HFFc6 (cell line): ENCODE data around the gene NFIA. TPM values are rescaled to one million over a fixed set of nuclear protein-coding genes. Genes with fewer than 3 reads are reported as not detected.

Source experiments
- DNase-seq: peaks from one replicate; pipeline ENCODE4 v3.0.0-alpha.2; 2018
- H3K27ac Mint-ChIP-seq: 2 replicates; pipeline ENCODE4 v1.8.0; 2020; ENCODE audit warnings: mild to moderate bottlenecking, mixed read lengths
- H3K27me3 Mint-ChIP-seq: 2 replicates; pipeline ENCODE4 v1.8.0; 2021; ENCODE audit warnings: mild to moderate bottlenecking, moderate library complexity, mixed read lengths; ENCODE audit not compliant: insufficient read depth
- H3K36me3 Mint-ChIP-seq: 2 replicates; pipeline ENCODE4 v1.8.0; 2021; ENCODE audit warnings: low read depth, mixed read lengths
- H3K4me1 Mint-ChIP-seq: 2 replicates; pipeline ENCODE4 v1.8.0; 2020; ENCODE audit warnings: low read depth, mixed read lengths
- H3K4me3 Mint-ChIP-seq: 2 replicates; pipeline ENCODE4 v1.8.0; 2020; ENCODE audit warnings: mild to moderate bottlenecking, moderate library complexity, mixed read lengths
- H3K9me3 Mint-ChIP-seq: 2 replicates; pipeline ENCODE4 v1.8.0; 2020; ENCODE audit warnings: mild to moderate bottlenecking, mixed read lengths
- CTCF ChIP-seq: fragments of 200-600 bp; sonication (generic); IDR thresholded peaks from 2 replicates; pipeline ENCODE4 v1.5.0; 2021; ENCODE audit warnings: antibody characterized with exemption, mild to moderate bottlenecking
- total RNA-seq, 6 experiments: library from RNA; stranded (reverse); fragmentation: NEBNext Ultra II Directional; extraction: Animal tissue kit (Norgen Biotek cat#: 25700); gene quantifications; 2 replicates in 1 of 6; 3 replicates in 5 of 6; pipeline ENCODE4 v1.2.3, GENCODE V29; 2021

Gene NFIA
- total RNA-seq, 6 experiments from 2014 or later: 8.5 to 11.3 (median 10.4) TPM

- Mint-ChIP-seq H3K36me3 (no peaks in the 10 kb centered on the region), H3K27ac (no peak overlapping the region), H3K9me3 (no peaks in the 10 kb centered on the region), H3K4me3 (no peak overlapping the region), H3K27me3 (no peaks in the 10 kb centered on the region), H3K4me1 (no peaks in the 10 kb centered on the region)
- no peak for TF ChIP-seq CTCF
- no peak for DNase-seq
Measured at GRCh38 chr1:61191433-61191720, 109.0 kb downstream of the NFIA start.

GRCh38 chr1:61192663-61193330, 110.4 kb downstream of the NFIA start:
- TF ChIP-seq CTCF: no peak
- Mint-ChIP-seq H3K36me3 (no peaks in the 10 kb centered on the region), H3K4me1 (no peaks in the 10 kb centered on the region), H3K9me3 (no peaks in the 10 kb centered on the region), H3K27me3 (peaks cover 5% of the 10 kb centered on the region; the same call in 1 of the 2 replicates), H3K4me3 (no peak overlapping the region), H3K27ac (no peak overlapping the region)
- DNase-seq: no peak

GRCh38 chr1:61193808-61194207, 111.4 kb downstream of the NFIA start:
- no peaks in the 10 kb centered on the region for H3K36me3 Mint-ChIP-seq
- peaks cover 5% of the 10 kb centered on the region; the same call in 1 of the 2 replicates for H3K27me3 Mint-ChIP-seq
- no peak overlapping the region for H3K27ac Mint-ChIP-seq
- DNase-seq: no peak
- H3K4me3 Mint-ChIP-seq: no peak overlapping the region
- no peaks in the 10 kb centered on the region for H3K4me1 Mint-ChIP-seq
- no peaks in the 10 kb centered on the region for H3K9me3 Mint-ChIP-seq
- TF ChIP-seq CTCF: no peak

DNA sequence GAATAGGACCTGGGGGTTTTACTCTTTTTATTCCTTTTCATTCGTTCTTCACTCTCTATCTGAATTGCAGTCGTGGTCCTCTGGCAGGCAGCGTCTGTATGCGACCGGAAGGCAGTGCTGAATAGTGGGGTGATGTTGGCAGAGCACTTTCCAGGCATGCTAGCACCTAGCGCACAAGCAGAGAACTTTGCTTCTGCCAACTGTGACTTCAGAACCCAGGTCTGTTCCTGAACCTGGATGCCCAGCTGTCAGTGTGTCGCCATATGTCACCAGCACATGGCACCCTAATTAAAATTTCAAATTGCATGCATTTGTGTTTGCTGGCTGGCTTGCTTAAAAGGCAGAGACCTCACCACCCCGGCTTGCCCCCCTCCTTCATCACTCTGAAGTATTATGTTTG, 116.2 kb downstream of the NFIA start:
- DNase-seq: no peak
- Mint-ChIP-seq H3K9me3 (no peaks in the 10 kb centered on the region), H3K27me3 (peaks cover 5% of the 10 kb centered on the region), H3K4me1 (peaks cover 12% of the 10 kb centered on the region), H3K36me3 (no peaks in the 10 kb centered on the region), H3K27ac (no peak overlapping the region), H3K4me3 (no peak overlapping the region)
- no peak for TF ChIP-seq CTCF

- TF ChIP-seq CTCF: no peak
- peaks cover 5% of the 10 kb centered on the region for H3K27me3 Mint-ChIP-seq
- H3K4me3 Mint-ChIP-seq: no peak overlapping the region
- no peaks in the 10 kb centered on the region for H3K9me3 Mint-ChIP-seq
- H3K4me1 Mint-ChIP-seq: peaks cover 14% of the 10 kb centered on the region
- no peak overlapping the region for H3K27ac Mint-ChIP-seq
- no peak for DNase-seq
- no peaks in the 10 kb centered on the region for H3K36me3 Mint-ChIP-seq
Measured at GRCh38 chr1:61201035-61201434, 118.7 kb downstream of the NFIA start.
